ENCODE measurements around the gene SUMF2. TPM values are rescaled to one million over a fixed set of nuclear protein-coding genes. Genes with fewer than 3 reads are reported as not detected.

Gene SUMF2
- total and polyA plus RNA-seq, 2 of the 13 experiments (the other 11 are each of a cell fraction or from before 2014, with no cell fraction given): 48.9 to 54.4 TPM

DNA sequence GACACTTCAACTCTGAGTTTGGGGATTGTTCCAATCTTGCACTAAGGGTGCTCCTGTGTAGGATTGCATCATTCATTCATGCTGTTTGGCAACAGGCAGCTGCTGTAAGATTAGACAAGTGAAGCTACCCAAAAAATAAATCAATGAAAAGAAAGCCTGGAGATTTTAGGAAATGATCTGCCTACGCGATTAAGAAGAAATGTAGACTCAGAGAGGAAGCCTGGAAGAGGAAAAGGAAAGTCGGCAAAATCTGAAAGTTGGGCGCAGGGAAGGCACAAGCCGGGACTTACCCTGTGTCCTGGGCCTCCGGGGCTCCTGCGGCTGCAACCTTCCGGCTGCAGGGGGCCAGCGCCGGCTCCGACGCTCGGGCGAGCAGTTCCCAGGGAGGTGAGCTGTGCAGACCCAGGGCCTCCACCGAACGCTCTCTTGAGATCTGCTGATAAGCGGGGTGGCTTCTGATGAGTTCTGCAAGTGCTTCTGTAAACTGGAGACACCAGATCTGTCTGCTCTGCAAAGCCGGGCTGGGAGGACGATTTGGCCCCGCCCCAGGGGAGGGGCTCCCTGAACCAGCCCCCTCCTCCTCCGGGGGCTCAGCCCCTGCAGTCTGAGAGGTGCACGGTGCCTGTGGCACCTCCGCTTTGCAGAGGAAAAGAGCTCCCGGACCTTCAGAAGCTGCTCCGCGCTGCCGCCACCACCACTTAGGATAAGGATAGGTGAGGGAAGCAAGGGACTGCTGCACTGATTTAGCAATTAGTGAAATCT, 30.2 kb upstream of the SUMF2 start (continued):
- TF ChIP-seq NFAT5 (CRISPR knock-in tag; IDR thresholded peaks at IDR 0.05): no peak
- peak; percentile 15; the same call in 1 of the 2 replicates for TF ChIP-seq SMC3 (IDR thresholded peaks at IDR 0.05; ENCODE audit: low read length)
- TF ChIP-seq FOXP1 (IDR thresholded peaks at IDR 0.05): no peak
- 0 out of 2 replicates have a peak, but pooled peaks have one; percentile 37 for TF ChIP-seq FOXP1 (CRISPR knock-in tag; IDR thresholded peaks at IDR 0.05)
- TF ChIP-seq RARA (CRISPR knock-in tag; IDR thresholded peaks at IDR 0.05): peak; percentile 12; the same call in 1 of the 2 replicates
- no peak for TF ChIP-seq ZNF160 (CRISPR knock-in tag; IDR thresholded peaks at IDR 0.05)
- TF ChIP-seq, protein P1, sequence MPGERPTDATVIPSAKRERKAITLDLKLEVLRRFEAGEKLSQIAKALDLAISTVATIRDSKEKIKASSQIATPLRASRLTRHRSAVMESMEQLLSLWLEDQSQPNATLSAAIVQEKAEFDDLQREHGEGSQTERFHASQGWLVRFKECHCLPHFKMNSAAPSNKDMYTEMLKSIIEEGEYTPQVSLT (CRISPR knock-in tag; IDR thresholded peaks at IDR 0.05; ENCODE audit: borderline replicate concordance, low read depth): peak; percentile 83; the same call in 1 of the 2 replicates
- no peak for TF ChIP-seq SRF (IDR thresholded peaks at IDR 0.05; ENCODE audit: low read depth, low read length)
- peak; percentile 10 for TF ChIP-seq TBL1XR1 (IDR thresholded peaks at IDR 0.05; ENCODE audit: borderline replicate concordance, low read length, partially characterized antibody)
- TF ChIP-seq NFE2L1 (CRISPR knock-in tag; IDR thresholded peaks at IDR 0.05; ENCODE audit: borderline replicate concordance): no peak; the same call in 1 of the 2 replicates
- no peak for TF ChIP-seq ZNF691 (CRISPR knock-in tag; IDR thresholded peaks at IDR 0.05; ENCODE audit: borderline replicate concordance, low read depth)
- TF ChIP-seq KLF16 (CRISPR knock-in tag; IDR thresholded peaks at IDR 0.05): peak in 1 of 2 experiments; percentile 80; a peak in 2 of 4 replicates
- TF ChIP-seq ZC3H4 (CRISPR knock-in tag; IDR thresholded peaks at IDR 0.05; ENCODE audit: borderline replicate concordance): no peak
- 0 out of 2 replicates have a peak, but pooled peaks have one; percentile 60 for TF ChIP-seq DMAP1 (CRISPR knock-in tag; IDR thresholded peaks at IDR 0.05)
- no peak for TF ChIP-seq CHD4 (IDR thresholded peaks at IDR 0.05; ENCODE audit: borderline replicate concordance, low read length)
- TF ChIP-seq KDM5A (IDR thresholded peaks at IDR 0.05; ENCODE audit: borderline replicate concordance, low read length): peak; percentile 63; the same call in 1 of the 2 replicates
- peak; percentile 77; the same call in 1 of the 2 replicates for TF ChIP-seq ZFP82 (CRISPR knock-in tag; IDR thresholded peaks at IDR 0.05; ENCODE audit: borderline replicate concordance)
- TF ChIP-seq GABPB1 (CRISPR knock-in tag; IDR thresholded peaks at IDR 0.05): peak; percentile 76
- no peak for TF ChIP-seq HCFC1 (IDR thresholded peaks at IDR 0.05; ENCODE audit: low read depth, low read length)
- TF ChIP-seq ZNF772 (CRISPR knock-in tag; IDR thresholded peaks at IDR 0.05): peak; percentile 61; the same call in 1 of the 2 replicates
- 0 out of 2 replicates have a peak, but pooled peaks have one; percentile 66 for TF ChIP-seq ZBTB3 (CRISPR knock-in tag; IDR thresholded peaks at IDR 0.05; ENCODE audit: borderline replicate concordance, low read depth)
- no peak for TF ChIP-seq ZNF879 (CRISPR knock-in tag; IDR thresholded peaks at IDR 0.05)
- TF ChIP-seq AHR (CRISPR knock-in tag; IDR thresholded peaks at IDR 0.05): 0 out of 2 replicates have a peak, but pooled peaks have one; percentile 54
- TF ChIP-seq ZNF766 (CRISPR knock-in tag; IDR thresholded peaks at IDR 0.05; ENCODE audit: borderline replicate concordance): no peak
- TF ChIP-seq NFATC3 (CRISPR knock-in tag; IDR thresholded peaks at IDR 0.05): no peak

All from HepG2 (cell line).